ENCODE measurements around the gene RAB15.

Gene RAB15

DNA sequence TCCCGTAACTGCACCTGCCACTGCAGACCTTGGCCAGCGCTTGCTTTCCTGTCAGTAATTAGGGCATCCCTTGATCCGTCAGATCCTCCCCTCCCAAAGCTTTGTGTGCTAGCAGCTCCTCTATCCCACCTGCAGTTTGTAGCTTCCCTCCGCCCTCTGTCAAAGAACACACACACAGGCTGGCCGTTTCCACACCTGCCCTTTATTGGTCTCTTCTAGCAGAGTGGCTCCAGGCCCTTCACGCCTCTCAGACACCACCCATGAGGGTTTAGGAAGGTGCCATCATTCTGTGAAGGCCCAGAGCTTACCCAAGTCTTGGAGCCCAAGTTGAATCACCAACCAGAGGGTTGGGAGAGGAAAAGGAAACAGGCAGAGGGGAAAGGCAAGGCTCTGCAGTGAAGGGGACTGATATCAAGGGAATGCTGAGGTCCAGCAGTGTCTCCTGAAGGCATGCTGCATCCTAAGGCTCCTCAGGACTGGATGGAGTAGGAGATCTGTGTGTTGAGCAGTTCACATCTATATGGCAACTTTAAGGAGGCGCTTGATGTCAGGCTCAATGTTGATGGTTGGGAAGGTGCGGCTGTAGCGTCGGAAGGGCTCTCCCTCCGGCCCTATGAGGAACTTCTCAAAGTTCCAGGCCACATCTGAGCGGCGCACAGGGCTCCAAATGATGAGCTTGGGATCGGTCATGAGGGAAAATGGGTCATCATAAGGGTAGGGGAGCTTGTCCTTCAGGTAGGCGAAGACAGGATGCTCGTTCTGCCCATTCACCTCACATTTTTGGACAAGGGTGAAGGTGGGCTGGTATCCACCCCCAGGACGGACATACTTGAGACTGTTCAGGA is 32.9 kb downstream of the RAB15 start:
- no peaks in the 10 kb centered on the region for H3K27me3 ChIP-seq (ENCODE audit: control insufficient read depth, insufficient read depth, low read length)
- no peak for DNase-seq (ENCODE audit: low read depth, low spot score)
- no peaks in the 10 kb centered on the region for H3K36me3 ChIP-seq (ENCODE audit: control insufficient read depth, insufficient read depth, low read length)
- WGBS (ENCODE audit: insufficient coverage, insufficient read length), result no CpG with 5 or more reads among the region's 17 CpGs
- no peak overlapping the region for H3K27ac ChIP-seq (ENCODE audit: low read length)
- peaks cover 3% of the 10 kb centered on the region for H3K4me1 ChIP-seq (ENCODE audit: control insufficient read depth, insufficient read depth, low read length)
- H3K4me3 ChIP-seq (ENCODE audit: low read length), result no peak overlapping the region
- no peaks in the 10 kb centered on the region for H3K9me3 ChIP-seq (ENCODE audit: control insufficient read depth, insufficient read depth, low read length)

DNA sequence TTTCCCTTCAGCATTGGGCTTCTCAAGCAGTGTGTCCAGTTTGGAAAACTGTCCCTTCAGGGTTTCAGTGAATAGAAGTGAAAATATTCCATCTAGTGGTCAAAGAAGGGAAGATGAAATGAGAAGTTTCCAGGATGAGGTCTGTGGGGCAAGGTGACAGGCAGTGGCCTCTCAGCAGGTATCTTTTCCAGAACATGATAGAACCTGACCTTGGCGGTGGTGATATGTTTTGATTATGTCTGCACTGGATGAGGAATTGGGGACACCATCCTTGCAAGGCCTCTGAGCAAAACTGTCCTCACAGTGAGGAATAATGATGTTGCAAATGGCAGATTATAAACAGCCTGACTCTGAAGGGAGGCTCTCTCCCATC is 34.3 kb downstream of the RAB15 start:
- no peak overlapping the region for H3K27ac ChIP-seq (ENCODE audit: low read length)
- H3K27me3 ChIP-seq (ENCODE audit: control insufficient read depth, insufficient read depth, low read length), result no peaks in the 10 kb centered on the region
- no peak overlapping the region for H3K4me3 ChIP-seq (ENCODE audit: low read length)
- no CpG with 5 or more reads among the region's 1 CpG for WGBS (ENCODE audit: insufficient coverage, insufficient read length)
- no peaks in the 10 kb centered on the region for H3K9me3 ChIP-seq (ENCODE audit: control insufficient read depth, insufficient read depth, low read length)
- peaks cover 3% of the 10 kb centered on the region for H3K4me1 ChIP-seq (ENCODE audit: control insufficient read depth, insufficient read depth, low read length)
- DNase-seq (ENCODE audit: low read depth, low spot score), result no peak
- no peaks in the 10 kb centered on the region for H3K36me3 ChIP-seq (ENCODE audit: control insufficient read depth, insufficient read depth, low read length)

GRCh38 chr14:64937171-64937820 is 34.8 kb downstream of the RAB15 start:
- no peak overlapping the region for H3K27ac ChIP-seq (ENCODE audit: low read length)
- H3K4me1 ChIP-seq (ENCODE audit: control insufficient read depth, insufficient read depth, low read length), result peaks cover under 1% of the 10 kb centered on the region; the same call in 1 of the 2 replicates
- no peak overlapping the region for H3K4me3 ChIP-seq (ENCODE audit: low read length)
- no peaks in the 10 kb centered on the region for H3K9me3 ChIP-seq (ENCODE audit: control insufficient read depth, insufficient read depth, low read length)
- WGBS (ENCODE audit: insufficient coverage, insufficient read length), result no CpG with 5 or more reads among the region's 1 CpG
- DNase-seq (ENCODE audit: low read depth, low spot score), result no peak
- no peaks in the 10 kb centered on the region for H3K27me3 ChIP-seq (ENCODE audit: control insufficient read depth, insufficient read depth, low read length)
- H3K36me3 ChIP-seq (ENCODE audit: control insufficient read depth, insufficient read depth, low read length), result no peaks in the 10 kb centered on the region

DNA sequence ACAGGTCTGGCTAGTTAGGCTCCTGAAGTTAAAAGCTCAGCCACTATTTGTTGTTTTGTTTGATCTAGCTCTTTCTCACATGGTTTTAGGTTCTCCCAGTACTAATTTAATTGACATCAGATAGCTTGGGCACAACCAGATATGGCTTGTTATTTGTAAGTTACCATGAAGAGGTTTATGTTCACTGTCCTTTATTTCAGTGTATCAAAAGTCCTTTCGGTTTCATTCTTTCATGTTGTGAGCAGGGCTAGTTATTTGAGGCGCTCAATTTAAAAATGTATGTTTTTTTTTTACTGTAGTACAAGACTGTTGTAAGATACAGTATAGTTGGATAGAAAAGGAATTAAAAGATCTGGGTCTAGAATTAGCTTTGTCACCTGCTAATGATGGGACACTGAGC is 36.6 kb downstream of the RAB15 start:
- no peaks in the 10 kb centered on the region for H3K4me1 ChIP-seq (ENCODE audit: control insufficient read depth, insufficient read depth, low read length)
- no peak overlapping the region for H3K4me3 ChIP-seq (ENCODE audit: low read length)
- no peaks in the 10 kb centered on the region for H3K9me3 ChIP-seq (ENCODE audit: control insufficient read depth, insufficient read depth, low read length)
- no peaks in the 10 kb centered on the region for H3K27me3 ChIP-seq (ENCODE audit: control insufficient read depth, insufficient read depth, low read length)
- no peaks in the 10 kb centered on the region for H3K36me3 ChIP-seq (ENCODE audit: control insufficient read depth, insufficient read depth, low read length)
- DNase-seq (ENCODE audit: low read depth, low spot score), result no peak
- WGBS (ENCODE audit: insufficient coverage, insufficient read length), result no CpG with 5 or more reads among the region's 2 CpGs
- no peak overlapping the region for H3K27ac ChIP-seq (ENCODE audit: low read length)

GRCh38 chr14:64934338-64934929 is 37.7 kb downstream of the RAB15 start:
- H3K9me3 ChIP-seq (ENCODE audit: control insufficient read depth, insufficient read depth, low read length), result no peaks in the 10 kb centered on the region
- WGBS (ENCODE audit: insufficient coverage, insufficient read length), result no CpG with 5 or more reads among the region's 1 CpG
- H3K36me3 ChIP-seq (ENCODE audit: control insufficient read depth, insufficient read depth, low read length), result no peaks in the 10 kb centered on the region
- no peaks in the 10 kb centered on the region for H3K4me1 ChIP-seq (ENCODE audit: control insufficient read depth, insufficient read depth, low read length)
- no peaks in the 10 kb centered on the region for H3K27me3 ChIP-seq (ENCODE audit: control insufficient read depth, insufficient read depth, low read length)
- no peak overlapping the region for H3K4me3 ChIP-seq (ENCODE audit: low read length)
- DNase-seq (ENCODE audit: low read depth, low spot score), result no peak
- H3K27ac ChIP-seq (ENCODE audit: low read length), result no peak overlapping the region

DNA sequence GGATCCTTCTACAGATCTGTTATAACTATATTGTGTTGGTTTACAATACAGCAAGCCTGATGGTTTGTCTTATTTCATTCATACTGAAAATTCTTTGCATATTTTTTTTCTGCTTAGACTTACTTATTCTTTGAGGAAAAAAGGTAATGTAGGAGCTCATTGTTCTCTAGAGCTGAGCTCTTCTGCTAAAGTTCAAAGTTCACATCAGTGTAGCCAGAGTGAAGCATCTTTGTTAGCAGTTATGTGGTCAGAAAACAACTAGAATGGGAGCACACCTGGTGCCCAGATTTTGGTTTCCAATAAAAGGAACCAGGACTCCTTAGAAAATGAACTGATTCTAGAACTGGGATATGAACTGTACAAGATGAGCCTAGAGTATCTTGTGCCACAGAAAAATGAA is 39.9 kb downstream of the RAB15 start:
- H3K4me1 ChIP-seq (ENCODE audit: control insufficient read depth, insufficient read depth, low read length), result no peaks in the 10 kb centered on the region
- H3K4me3 ChIP-seq (ENCODE audit: low read length), result no peak overlapping the region
- H3K27me3 ChIP-seq (ENCODE audit: control insufficient read depth, insufficient read depth, low read length), result no peaks in the 10 kb centered on the region
- no peak for DNase-seq (ENCODE audit: low read depth, low spot score)
- H3K27ac ChIP-seq (ENCODE audit: low read length), result no peak overlapping the region
- H3K36me3 ChIP-seq (ENCODE audit: control insufficient read depth, insufficient read depth, low read length), result no peaks in the 10 kb centered on the region; the same call in 1 of the 2 replicates
- H3K9me3 ChIP-seq (ENCODE audit: control insufficient read depth, insufficient read depth, low read length), result no peaks in the 10 kb centered on the region

GRCh38 chr14:64931123-64931522 is 41.0 kb downstream of the RAB15 start:
- Histone ChIP-seq H3K9me3 (ENCODE audit: control insufficient read depth, insufficient read depth, low read length) (no peaks in the 10 kb centered on the region), H3K36me3 (ENCODE audit: control insufficient read depth, insufficient read depth, low read length) (peaks cover 3% of the 10 kb centered on the region; the same call in 1 of the 2 replicates), H3K4me1 (ENCODE audit: control insufficient read depth, insufficient read depth, low read length) (no peaks in the 10 kb centered on the region), H3K27me3 (ENCODE audit: control insufficient read depth, insufficient read depth, low read length) (no peaks in the 10 kb centered on the region), H3K4me3 (ENCODE audit: low read length) (no peak overlapping the region), H3K27ac (ENCODE audit: low read length) (no peak overlapping the region)
- no peak for DNase-seq (ENCODE audit: low read depth, low spot score)
- WGBS (ENCODE audit: insufficient coverage, insufficient read length), result no CpG with 5 or more reads among the region's 2 CpGs

DNA sequence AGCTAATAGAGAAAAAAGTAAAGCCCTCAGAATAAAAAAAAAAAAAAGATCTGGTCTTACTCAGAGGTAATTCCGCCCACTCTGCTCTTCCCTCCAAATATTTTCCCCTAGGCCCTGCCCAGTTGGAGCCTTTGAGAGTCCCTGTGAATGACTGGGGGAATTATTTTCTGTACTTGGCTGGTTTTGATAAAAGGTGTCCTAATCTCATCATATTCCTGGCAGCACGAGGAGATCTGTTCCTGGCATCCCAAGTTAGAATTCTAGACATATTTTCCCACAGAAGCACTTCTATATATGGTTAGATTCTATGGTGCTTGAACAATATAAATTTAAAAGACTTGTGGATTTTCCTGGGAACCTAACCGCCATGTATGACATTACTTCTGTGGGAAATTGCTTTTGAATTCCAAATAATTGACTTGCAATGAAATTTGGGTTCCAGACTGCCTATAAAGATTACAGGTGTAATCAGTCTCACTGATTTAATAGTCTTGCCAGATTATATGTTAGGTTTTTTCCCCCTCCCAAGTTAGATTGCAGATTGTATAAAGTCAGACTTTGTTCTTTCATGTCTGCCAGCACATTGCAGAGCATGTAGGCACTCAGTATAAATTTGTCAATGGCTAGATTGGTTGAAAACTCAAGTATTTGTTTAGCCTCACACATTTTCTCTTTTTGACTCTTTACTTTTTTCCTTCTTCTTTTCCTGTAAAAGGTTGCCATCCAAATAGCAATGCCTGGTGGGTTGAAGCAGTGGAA is 41.9 kb downstream of the RAB15 start:
- Histone ChIP-seq H3K27me3 (ENCODE audit: control insufficient read depth, insufficient read depth, low read length) (no peaks in the 10 kb centered on the region), H3K36me3 (ENCODE audit: control insufficient read depth, insufficient read depth, low read length) (peaks cover 3% of the 10 kb centered on the region; the same call in 1 of the 2 replicates), H3K9me3 (ENCODE audit: control insufficient read depth, insufficient read depth, low read length) (no peaks in the 10 kb centered on the region), H3K27ac (ENCODE audit: low read length) (no peak overlapping the region), H3K4me3 (ENCODE audit: low read length) (no peak overlapping the region), H3K4me1 (ENCODE audit: control insufficient read depth, insufficient read depth, low read length) (no peaks in the 10 kb centered on the region)
- no peak for DNase-seq (ENCODE audit: low read depth, low spot score)
- no CpG with 5 or more reads among the region's 3 CpGs for WGBS (ENCODE audit: insufficient coverage, insufficient read length)

DNA sequence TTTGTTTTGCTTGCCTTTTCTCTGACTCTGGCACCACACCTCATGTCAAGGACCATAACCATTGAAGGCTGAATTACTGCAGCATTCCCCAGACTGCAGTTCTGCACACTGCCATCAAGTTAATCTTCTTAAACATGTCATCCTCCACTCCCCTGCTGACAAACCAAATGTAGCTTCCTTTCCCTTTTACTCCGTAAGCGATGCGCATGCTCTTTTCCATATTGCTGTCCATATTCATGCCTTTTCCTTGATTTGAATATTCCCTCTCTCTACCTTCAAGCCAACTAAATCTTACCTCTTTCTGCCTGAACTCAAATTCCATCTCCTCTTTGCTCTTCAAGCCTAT is 43.1 kb downstream of the RAB15 start:
- H3K27ac ChIP-seq (ENCODE audit: low read length), result no peak overlapping the region
- no peak for DNase-seq (ENCODE audit: low read depth, low spot score)
- H3K36me3 ChIP-seq (ENCODE audit: control insufficient read depth, insufficient read depth, low read length), result peaks cover 3% of the 10 kb centered on the region; the same call in 1 of the 2 replicates
- no CpG with 5 or more reads among the region's 3 CpGs for WGBS (ENCODE audit: insufficient coverage, insufficient read length)
- no peaks in the 10 kb centered on the region for H3K27me3 ChIP-seq (ENCODE audit: control insufficient read depth, insufficient read depth, low read length)
- H3K4me1 ChIP-seq (ENCODE audit: control insufficient read depth, insufficient read depth, low read length), result no peaks in the 10 kb centered on the region
- H3K4me3 ChIP-seq (ENCODE audit: low read length), result no peak overlapping the region
- H3K9me3 ChIP-seq (ENCODE audit: control insufficient read depth, insufficient read depth, low read length), result no peaks in the 10 kb centered on the region

DNA sequence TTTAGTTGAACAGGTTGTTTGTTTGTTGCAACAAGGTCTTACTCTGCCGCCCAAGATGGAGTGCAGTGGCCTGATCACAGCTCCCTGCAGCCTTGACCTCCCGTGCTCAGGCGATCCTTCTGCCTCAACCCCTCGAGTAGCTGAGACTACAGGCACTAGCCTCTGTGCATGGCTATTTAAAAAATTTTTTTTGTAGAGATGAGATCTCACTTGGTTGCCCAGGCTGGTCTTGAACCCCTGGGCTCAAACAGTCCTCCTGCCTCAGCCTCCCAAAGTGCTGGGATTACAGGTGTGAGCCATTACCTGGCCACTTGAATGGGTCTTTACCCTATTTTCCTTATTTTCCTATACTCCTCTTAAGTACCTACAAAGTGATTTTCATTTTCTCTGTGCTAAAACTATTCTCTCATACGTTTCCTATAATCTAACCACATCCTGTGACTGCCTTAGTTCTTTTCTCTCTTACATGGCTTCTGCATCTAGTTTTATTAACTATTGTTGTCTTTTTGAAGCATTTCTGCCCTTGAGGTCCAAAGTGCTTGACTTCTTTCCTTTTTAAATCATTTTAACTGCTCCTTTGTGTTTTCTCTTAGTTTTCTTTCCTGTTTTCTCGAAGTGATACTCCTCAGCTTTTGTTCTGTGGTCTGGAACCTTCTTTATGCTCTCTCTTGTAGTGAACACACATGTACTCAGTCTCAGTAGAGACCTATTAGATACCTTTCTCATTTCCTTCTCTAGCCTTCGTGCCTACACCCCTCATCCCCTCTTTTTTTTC is 43.7 kb downstream of the RAB15 start:
- Histone ChIP-seq H3K27ac (ENCODE audit: low read length) (no peak overlapping the region), H3K4me3 (ENCODE audit: low read length) (no peak overlapping the region), H3K4me1 (ENCODE audit: control insufficient read depth, insufficient read depth, low read length) (no peaks in the 10 kb centered on the region), H3K27me3 (ENCODE audit: control insufficient read depth, insufficient read depth, low read length) (no peaks in the 10 kb centered on the region), H3K9me3 (ENCODE audit: control insufficient read depth, insufficient read depth, low read length) (no peaks in the 10 kb centered on the region), H3K36me3 (ENCODE audit: control insufficient read depth, insufficient read depth, low read length) (peaks cover 3% of the 10 kb centered on the region; the same call in 1 of the 2 replicates)
- no peak for DNase-seq (ENCODE audit: low read depth, low spot score)
- WGBS (ENCODE audit: insufficient coverage, insufficient read length), result 100% methylated on average over 1 of the region's 7 CpGs

Measured in iPS DF 6.9 (cell line).